HG03457 (cell line): Measurements from ENCODE around the gene ALAD.
"Not testable (repeated sequence)": the region's sequence is repeated elsewhere in the genome, so short reads cannot be mapped to it uniquely, and the experiment has no call there.

Source experiments
- ATAC-seq: cut with Tn5 transposase; IDR thresholded peaks from one replicate; pipeline ENCODE4 v1.9.1; 2021; ENCODE audit warnings: moderate number of reproducible peaks; ENCODE audit not compliant: unreplicated experiment

ALAD gene

GRCh38 chr9:113399646-113400200 lies 1.4 kb downstream of the ALAD start:
- no peak for ATAC-seq

- ATAC-seq = no peak
Observed at GRCh38 chr9:113398796-113399195, 2.3 kb downstream of the ALAD start.

GRCh38 chr9:113397203-113397631 lies 3.9 kb downstream of the ALAD start:
- ATAC-seq = no peak

GRCh38 chr9:113395000-113395861 lies 5.9 kb downstream of the ALAD start:
- no peak for ATAC-seq

GRCh38 chr9:113393281-113393680 lies 7.8 kb downstream of the ALAD start:
- no peak for ATAC-seq

- no peak for ATAC-seq
Observed at GRCh38 chr9:113391917-113392316, 9.2 kb downstream of the ALAD start.

GRCh38 chr9:113390192-113390960 lies 10.7 kb downstream of the ALAD start:
- no peak for ATAC-seq

GRCh38 chr9:113389451-113389850 lies 11.6 kb downstream of the ALAD start:
- ATAC-seq = no peak

- ATAC-seq = no peak
Observed at GRCh38 chr9:113388833-113389232, 12.3 kb downstream of the ALAD start.

GRCh38 chr9:113387560-113388230 lies 13.4 kb downstream of the ALAD start:
- no peak for ATAC-seq

- no peak for ATAC-seq
Observed at GRCh38 chr9:113386571-113387393, 14.3 kb downstream of the ALAD start.

GRCh38 chr9:113381909-113382411 lies 19.1 kb downstream of the ALAD start:
- no peak for ATAC-seq

- ATAC-seq = not testable (repeated sequence)
Observed at GRCh38 chr9:113381441-113381840, 19.6 kb downstream of the ALAD start.

GRCh38 chr9:113380869-113381378 lies 20.2 kb downstream of the ALAD start:
- no peak for ATAC-seq

- not testable (repeated sequence) for ATAC-seq
Observed at GRCh38 chr9:113379829-113380210, 21.3 kb downstream of the ALAD start.

GRCh38 chr9:113379094-113379828 lies 21.8 kb downstream of the ALAD start:
- not testable (repeated sequence) for ATAC-seq

- peak; percentile 58 for ATAC-seq
Observed at GRCh38 chr9:113376634-113377567, 24.2 kb downstream of the ALAD start, which contains the start of gene HDHD3. Gene HDHD3, minus strand, starts transcription at chr9:113376986. Its CDS starts 2,632 bp downstream, at chr9:113374354.
